ENCODE data around the gene SLC39A1. TPM values are rescaled to one million over a fixed set of nuclear protein-coding genes. Genes with fewer than 3 reads are reported as not detected.

The SLC39A1 gene
- total RNA-seq, 1 donor from 2014 or later: 120 TPM

- no peak overlapping the region for H3K4me3 ChIP-seq
- intact Hi-C loops (cut with DNase I): no loop called here
- no peaks in the 10 kb centered on the region for H3K4me1 ChIP-seq
- DNase-seq (peak; percentile 47), ATAC-seq (no peak)
- TF ChIP-seq, protein P1, sequence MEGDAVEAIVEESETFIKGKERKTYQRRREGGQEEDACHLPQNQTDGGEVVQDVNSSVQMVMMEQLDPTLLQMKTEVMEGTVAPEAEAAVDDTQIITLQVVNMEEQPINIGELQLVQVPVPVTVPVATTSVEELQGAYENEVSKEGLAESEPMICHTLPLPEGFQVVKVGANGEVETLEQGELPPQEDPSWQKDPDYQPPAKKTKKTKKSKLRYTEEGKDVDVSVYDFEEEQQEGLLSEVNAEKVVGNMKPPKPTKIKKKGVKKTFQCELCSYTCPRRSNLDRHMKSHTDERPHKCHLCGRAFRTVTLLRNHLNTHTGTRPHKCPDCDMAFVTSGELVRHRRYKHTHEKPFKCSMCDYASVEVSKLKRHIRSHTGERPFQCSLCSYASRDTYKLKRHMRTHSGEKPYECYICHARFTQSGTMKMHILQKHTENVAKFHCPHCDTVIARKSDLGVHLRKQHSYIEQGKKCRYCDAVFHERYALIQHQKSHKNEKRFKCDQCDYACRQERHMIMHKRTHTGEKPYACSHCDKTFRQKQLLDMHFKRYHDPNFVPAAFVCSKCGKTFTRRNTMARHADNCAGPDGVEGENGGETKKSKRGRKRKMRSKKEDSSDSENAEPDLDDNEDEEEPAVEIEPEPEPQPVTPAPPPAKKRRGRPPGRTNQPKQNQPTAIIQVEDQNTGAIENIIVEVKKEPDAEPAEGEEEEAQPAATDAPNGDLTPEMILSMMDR (IDR thresholded peaks at IDR 0.05): no peak
- H3K9me3 ChIP-seq: no peaks in the 10 kb centered on the region
- H3K27me3 ChIP-seq: no peaks in the 10 kb centered on the region
- peaks cover 95% of the 10 kb centered on the region for H3K36me3 ChIP-seq
- H3K27ac ChIP-seq: no peak overlapping the region
Observed at GRCh38 chr1:153934746-153935145, 28.6 kb downstream of the SLC39A1 start.

GRCh38 chr1:153933955-153934354, 29.4 kb downstream of the SLC39A1 start:
- Histone ChIP-seq H3K36me3 (peaks cover 90% of the 10 kb centered on the region), H3K4me3 (no peak overlapping the region)

GRCh38 chr1:153933430-153933829, 29.9 kb downstream of the SLC39A1 start:
- ATAC-seq: no peak

More at GRCh38 chr1:153933955-153934354, 29.4 kb downstream of the SLC39A1 start:
- no peaks in the 10 kb centered on the region for H3K27me3 ChIP-seq
- no peak overlapping the region for H3K27ac ChIP-seq
- TF ChIP-seq, protein P1 (IDR thresholded peaks at IDR 0.05): no peak
- DNase-seq: peak; percentile 49
- no peak for ATAC-seq
- no peaks in the 10 kb centered on the region for H3K4me1 ChIP-seq
- H3K9me3 ChIP-seq: no peaks in the 10 kb centered on the region
- intact Hi-C loops (cut with DNase I): no loop called here

GRCh38 chr1:153932156-153933131, 30.9 kb downstream of the SLC39A1 start:
- Histone ChIP-seq H3K4me1 (no peaks in the 10 kb centered on the region), H3K9me3 (no peaks in the 10 kb centered on the region), H3K36me3 (peaks cover 76% of the 10 kb centered on the region), H3K4me3 (no peak overlapping the region), H3K27ac (no peak overlapping the region), H3K27me3 (no peaks in the 10 kb centered on the region)
- DNase-seq (peak; percentile 51), ATAC-seq (no peak)
- TF ChIP-seq, protein P1 (IDR thresholded peaks at IDR 0.05): no peak
- intact Hi-C loops (cut with DNase I): no loop called here

More at GRCh38 chr1:153933430-153933829, 29.9 kb downstream of the SLC39A1 start:
- no peak overlapping the region for H3K27ac ChIP-seq
- peaks cover 86% of the 10 kb centered on the region for H3K36me3 ChIP-seq
- no peak overlapping the region for H3K4me3 ChIP-seq
- H3K27me3 ChIP-seq: no peaks in the 10 kb centered on the region
- DNase-seq: peak; percentile 54
- H3K4me1 ChIP-seq: no peaks in the 10 kb centered on the region
- intact Hi-C loops (cut with DNase I): no loop called here
- H3K9me3 ChIP-seq: no peaks in the 10 kb centered on the region
- TF ChIP-seq, protein P1 (IDR thresholded peaks at IDR 0.05): no peak

DNA sequence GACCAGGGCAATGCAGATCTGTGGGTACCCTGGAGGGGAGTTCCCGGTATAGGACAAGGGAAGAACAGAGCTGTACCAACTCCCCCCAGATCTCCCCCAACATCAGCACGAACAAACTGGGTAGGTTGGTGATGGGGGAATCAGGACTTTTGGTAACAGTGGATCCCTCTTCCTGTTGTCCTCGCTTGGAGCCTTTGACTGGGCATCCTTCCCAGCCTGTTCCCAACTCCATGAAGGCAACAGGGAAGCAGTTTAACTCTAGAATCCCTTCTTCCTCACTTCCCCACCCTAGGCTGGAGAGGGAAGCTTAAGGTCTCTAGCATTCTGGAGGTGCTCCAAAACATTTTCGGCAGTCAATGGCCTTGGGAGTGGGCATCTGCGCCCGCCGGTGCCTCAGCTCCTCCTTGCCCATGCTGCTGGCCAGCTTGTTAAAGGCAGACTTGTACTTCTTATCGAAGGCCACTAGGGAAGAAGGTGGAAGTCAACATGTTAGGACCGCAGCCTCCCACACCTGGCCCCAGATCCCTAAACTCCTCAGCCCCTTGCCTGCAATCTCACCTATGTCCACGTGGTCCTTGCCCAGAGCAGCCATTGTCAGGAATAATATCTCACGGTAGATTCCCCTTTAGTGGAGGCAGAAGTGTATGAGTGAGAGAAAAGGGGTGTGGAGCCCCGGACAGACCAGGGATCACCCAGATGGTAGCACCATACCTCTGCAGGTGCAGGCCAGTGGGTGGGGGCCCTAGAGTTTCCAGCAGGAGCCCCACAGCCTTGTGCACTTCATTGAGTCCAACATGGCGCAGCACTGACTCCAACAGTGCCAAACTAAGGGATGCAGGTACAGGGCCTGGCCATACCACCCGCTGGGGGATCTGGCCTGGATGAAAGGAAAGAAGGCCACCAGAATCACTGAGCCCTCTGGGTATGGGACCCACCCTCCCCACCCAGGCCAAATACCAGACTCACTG, 33.1 kb downstream of the SLC39A1 start:
- H3K36me3 ChIP-seq: peaks cover 54% of the 10 kb centered on the region
- no peak overlapping the region for H3K27ac ChIP-seq
- H3K4me1 ChIP-seq: no peaks in the 10 kb centered on the region
- DNase-seq (peak; percentile 40), ATAC-seq (no peak)
- no peak overlapping the region for H3K4me3 ChIP-seq
- TF ChIP-seq, protein P1 (IDR thresholded peaks at IDR 0.05): no peak
- H3K27me3 ChIP-seq: no peaks in the 10 kb centered on the region
- H3K9me3 ChIP-seq: no peaks in the 10 kb centered on the region
- intact Hi-C loops (cut with DNase I): loop anchor here (10.0 kb wide), 1 partner anchor 115 kb away; no protein-coding TSS in a partner anchor

Data from upper lobe of right lung (tissue), 1 donor.